Muscle of arm (tissue), 12 donors: ENCODE measurements around the gene COL4A4. TPM values are rescaled to one million over a fixed set of nuclear protein-coding genes. Genes with fewer than 3 reads are reported as not detected.

ENCODE experiments used
- DNase-seq: peaks from one replicate; pipeline ENCODE4 v3.0.0-alpha.2; 2013
- polyA plus RNA-seq, 12 donors: library from polyadenylated mRNA; unstranded; fragments of 120-200 nt; gene quantifications; one replicate each; pipeline ENCODE4 v1.2.1, GENCODE V29; 2013; ENCODE audit not compliant: insufficient read length in 12 of 12

COL4A4 gene
- polyA plus RNA-seq, 12 donors: 0.04 to 0.43 (median 0.16) TPM; not detected in 2

- DNase-seq: no peak
These were observed 464 bp downstream of the COL4A4 start for GRCh38 chr2:227163485-227163997.

GRCh38 chr2:227161947-227162346 is 2.1 kb downstream of the COL4A4 start:
- no peak for DNase-seq

GRCh38 chr2:227160164-227160563 is 3.8 kb downstream of the COL4A4 start:
- DNase-seq: no peak

GRCh38 chr2:227154986-227155774 is 8.8 kb downstream of the COL4A4 start:
- no peak for DNase-seq

- no peak for DNase-seq
These were observed 10.1 kb downstream of the COL4A4 start for GRCh38 chr2:227153758-227154486.

GRCh38 chr2:227153307-227153706 is 10.7 kb downstream of the COL4A4 start:
- no peak for DNase-seq

- DNase-seq: no peak
These were observed 11.8 kb downstream of the COL4A4 start for GRCh38 chr2:227152093-227152766.

- DNase-seq: no peak
These were observed 13.6 kb downstream of the COL4A4 start for GRCh38 chr2:227150222-227150936.

GRCh38 chr2:227148106-227148505 is 15.9 kb downstream of the COL4A4 start:
- no peak for DNase-seq

GRCh38 chr2:227147023-227147422 is 17.0 kb downstream of the COL4A4 start:
- DNase-seq: no peak

GRCh38 chr2:227146456-227146855 is 17.5 kb downstream of the COL4A4 start:
- DNase-seq: no peak

- no peak for DNase-seq
These were observed 20.1 kb downstream of the COL4A4 start for GRCh38 chr2:227143895-227144294.

GRCh38 chr2:227141301-227141700 is 22.7 kb downstream of the COL4A4 start:
- no peak for DNase-seq

GRCh38 chr2:227134591-227134990 is 29.4 kb downstream of the COL4A4 start:
- no peak for DNase-seq

GRCh38 chr2:227132986-227133385 is 31.0 kb downstream of the COL4A4 start:
- no peak for DNase-seq

- no peak for DNase-seq
These were observed 33.4 kb downstream of the COL4A4 start for GRCh38 chr2:227130636-227131035.

- DNase-seq: no peak
These were observed 36.8 kb downstream of the COL4A4 start for GRCh38 chr2:227127201-227127600.

- DNase-seq: no peak
These were observed 38.5 kb downstream of the COL4A4 start for GRCh38 chr2:227125506-227125905.

GRCh38 chr2:227124811-227125210 is 39.2 kb downstream of the COL4A4 start:
- DNase-seq: no peak

GRCh38 chr2:227123697-227124096 is 40.3 kb downstream of the COL4A4 start:
- DNase-seq: no peak

GRCh38 chr2:227118353-227118752 is 45.7 kb downstream of the COL4A4 start:
- no peak for DNase-seq

- no peak for DNase-seq
These were observed 46.2 kb downstream of the COL4A4 start for GRCh38 chr2:227117852-227118251.
